Thymus (tissue), 2 donors: ENCODE measurements around the gene TPRX1. TPM values are rescaled to one million over a fixed set of nuclear protein-coding genes. Genes with fewer than 3 reads are reported as not detected.

ENCODE experiments used
- polyA plus RNA-seq: library from polyadenylated mRNA; stranded (reverse); fragments of 200-250 nt; gene quantifications from one replicate; pipeline ENCODE4 v1.2.3, GENCODE V29; 2013
- total RNA-seq: library from RNA; stranded (reverse); fragments of 120-200 nt; gene quantifications from one replicate; pipeline ENCODE4 v1.2.4, GENCODE V29; 2013
- donor health status: healthy.

TPRX1 gene
- total and polyA plus RNA-seq, 2 donors = not detected

Other genes starting within 250 kb of the TPRX1 start
- gene ZNF541, start 231.4 kb downstream of the TPRX1 start, total RNA-seq = 0.14 TPM
- gene ZNF541, start 231.4 kb downstream of the TPRX1 start, polyA plus RNA-seq = 0.39 TPM
- gene BICRA, start 195.4 kb downstream of the TPRX1 start, total RNA-seq = 1.5 TPM
- gene BICRA, start 195.4 kb downstream of the TPRX1 start, polyA plus RNA-seq = 8.1 TPM
- gene EHD2, start 91.1 kb downstream of the TPRX1 start, total RNA-seq = 1.9 TPM
- gene EHD2, start 91.1 kb downstream of the TPRX1 start, polyA plus RNA-seq = 14.2 TPM
- gene NOP53, start 59.0 kb downstream of the TPRX1 start, total RNA-seq = 324 TPM
- gene NOP53, start 59.0 kb downstream of the TPRX1 start, polyA plus RNA-seq = 621 TPM
- 198 TPM for gene SELENOW, start 25.8 kb downstream of the TPRX1 start, total RNA-seq
- gene SELENOW, start 25.8 kb downstream of the TPRX1 start, polyA plus RNA-seq = 349 TPM
- gene CRX, start 17.4 kb upstream of the TPRX1 start, total RNA-seq = under 0.01 TPM
- 0.05 TPM for gene CRX, start 17.4 kb upstream of the TPRX1 start, polyA plus RNA-seq
- gene TPRX2, start 54.7 kb upstream of the TPRX1 start, total RNA-seq = not detected
- not detected for gene TPRX2, start 54.7 kb upstream of the TPRX1 start, polyA plus RNA-seq
- not detected for gene SULT2A1, start 81.8 kb upstream of the TPRX1 start, total RNA-seq
- gene SULT2A1, start 81.8 kb upstream of the TPRX1 start, polyA plus RNA-seq = 0.02 TPM
- gene BSPH1, start 187.6 kb upstream of the TPRX1 start, total RNA-seq = not detected
- not detected for gene BSPH1, start 187.6 kb upstream of the TPRX1 start, polyA plus RNA-seq
- 0.24 TPM for gene ELSPBP1, start 190.1 kb upstream of the TPRX1 start, total RNA-seq
- 0.32 TPM for gene ELSPBP1, start 190.1 kb upstream of the TPRX1 start, polyA plus RNA-seq
- gene CABP5, start 239.5 kb upstream of the TPRX1 start, total RNA-seq = not detected
- gene CABP5, start 239.5 kb upstream of the TPRX1 start, polyA plus RNA-seq = 0.05 TPM